Epithelial cell of esophagus (primary cell): ENCODE data around the gene ZNF568.
A peak's percentile ranks its signal among the peaks of the same experiment; 100 is the strongest.

Experiments used
- DNase-seq: peaks from one replicate; pipeline ENCODE4 v3.0.0; 2010; ENCODE audit warnings: low read depth
- H3K4me3 ChIP-seq: 2 replicates; pipeline ENCODE4 v1.5.1; 2011; ENCODE audit warnings: mild to moderate bottlenecking, low read length, control low read depth
- TF ChIP-seq, protein P1 (sequence below): IDR thresholded peaks from 2 replicates; pipeline ENCODE4 v1.5.1; 2011; ENCODE audit warnings: low read depth, mild to moderate bottlenecking, low read length, control low read depth, inconsistent platforms; ENCODE audit not compliant: insufficient read depth; ENCODE audit errors: missing control alignments

Gene ZNF568

DNA sequence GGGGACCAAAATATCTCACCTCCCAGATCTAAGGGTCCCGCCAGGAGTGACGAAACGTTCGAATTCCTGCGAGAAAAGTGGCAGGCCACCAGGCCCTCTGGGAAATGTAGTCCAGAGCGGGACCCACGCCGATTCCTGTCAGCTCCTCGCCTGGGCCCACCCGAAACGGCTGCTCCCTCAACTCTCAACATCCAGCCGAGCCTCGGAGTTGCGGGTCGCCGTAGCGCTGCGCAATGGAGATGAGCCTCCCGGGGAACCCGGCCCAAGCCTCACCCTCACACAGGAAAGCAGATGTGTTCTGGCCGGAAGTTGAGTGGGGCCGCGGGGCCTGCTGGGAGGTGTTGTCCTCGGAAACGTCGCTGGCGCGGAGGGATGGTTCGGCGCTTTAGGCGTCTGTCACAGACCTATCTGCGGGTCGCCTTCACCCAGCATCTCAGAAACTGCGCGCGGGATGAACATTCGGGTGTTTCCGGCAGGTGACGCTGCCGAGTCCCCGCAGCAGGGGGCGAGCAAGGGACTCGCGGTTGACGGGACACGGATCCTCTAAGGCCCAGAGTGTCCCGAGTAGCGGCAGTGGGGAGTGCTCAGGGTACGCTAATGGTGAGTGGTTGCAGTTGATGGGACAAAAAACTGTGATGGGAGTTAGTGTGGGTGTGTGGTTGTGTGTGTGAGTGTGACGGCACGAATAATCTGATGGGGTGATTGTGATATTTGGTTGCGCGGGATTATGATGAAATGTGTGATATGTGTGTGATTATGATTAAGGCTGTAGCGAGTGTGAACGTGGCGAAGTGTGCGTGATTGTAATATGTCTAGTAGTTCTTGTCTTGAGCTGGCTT is at the start of gene ZNF568, which contains the start of gene ZNF829:
TSS of gene ZNF568 (plus strand) at position 341 of the 839 bp plus-strand sequence. CDS start 6,439 bp downstream, outside the sequence.
TSS of gene ZNF829 (minus strand) at position 300 of the 839 bp plus-strand sequence. CDS start 1,124 bp downstream, outside the sequence.
- DNase-seq: peak; percentile 91
- TF ChIP-seq, protein P1, sequence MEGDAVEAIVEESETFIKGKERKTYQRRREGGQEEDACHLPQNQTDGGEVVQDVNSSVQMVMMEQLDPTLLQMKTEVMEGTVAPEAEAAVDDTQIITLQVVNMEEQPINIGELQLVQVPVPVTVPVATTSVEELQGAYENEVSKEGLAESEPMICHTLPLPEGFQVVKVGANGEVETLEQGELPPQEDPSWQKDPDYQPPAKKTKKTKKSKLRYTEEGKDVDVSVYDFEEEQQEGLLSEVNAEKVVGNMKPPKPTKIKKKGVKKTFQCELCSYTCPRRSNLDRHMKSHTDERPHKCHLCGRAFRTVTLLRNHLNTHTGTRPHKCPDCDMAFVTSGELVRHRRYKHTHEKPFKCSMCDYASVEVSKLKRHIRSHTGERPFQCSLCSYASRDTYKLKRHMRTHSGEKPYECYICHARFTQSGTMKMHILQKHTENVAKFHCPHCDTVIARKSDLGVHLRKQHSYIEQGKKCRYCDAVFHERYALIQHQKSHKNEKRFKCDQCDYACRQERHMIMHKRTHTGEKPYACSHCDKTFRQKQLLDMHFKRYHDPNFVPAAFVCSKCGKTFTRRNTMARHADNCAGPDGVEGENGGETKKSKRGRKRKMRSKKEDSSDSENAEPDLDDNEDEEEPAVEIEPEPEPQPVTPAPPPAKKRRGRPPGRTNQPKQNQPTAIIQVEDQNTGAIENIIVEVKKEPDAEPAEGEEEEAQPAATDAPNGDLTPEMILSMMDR: peak; percentile 69
- peak within 1 kb of the TSS; percentile 91 for H3K4me3 ChIP-seq

DNA sequence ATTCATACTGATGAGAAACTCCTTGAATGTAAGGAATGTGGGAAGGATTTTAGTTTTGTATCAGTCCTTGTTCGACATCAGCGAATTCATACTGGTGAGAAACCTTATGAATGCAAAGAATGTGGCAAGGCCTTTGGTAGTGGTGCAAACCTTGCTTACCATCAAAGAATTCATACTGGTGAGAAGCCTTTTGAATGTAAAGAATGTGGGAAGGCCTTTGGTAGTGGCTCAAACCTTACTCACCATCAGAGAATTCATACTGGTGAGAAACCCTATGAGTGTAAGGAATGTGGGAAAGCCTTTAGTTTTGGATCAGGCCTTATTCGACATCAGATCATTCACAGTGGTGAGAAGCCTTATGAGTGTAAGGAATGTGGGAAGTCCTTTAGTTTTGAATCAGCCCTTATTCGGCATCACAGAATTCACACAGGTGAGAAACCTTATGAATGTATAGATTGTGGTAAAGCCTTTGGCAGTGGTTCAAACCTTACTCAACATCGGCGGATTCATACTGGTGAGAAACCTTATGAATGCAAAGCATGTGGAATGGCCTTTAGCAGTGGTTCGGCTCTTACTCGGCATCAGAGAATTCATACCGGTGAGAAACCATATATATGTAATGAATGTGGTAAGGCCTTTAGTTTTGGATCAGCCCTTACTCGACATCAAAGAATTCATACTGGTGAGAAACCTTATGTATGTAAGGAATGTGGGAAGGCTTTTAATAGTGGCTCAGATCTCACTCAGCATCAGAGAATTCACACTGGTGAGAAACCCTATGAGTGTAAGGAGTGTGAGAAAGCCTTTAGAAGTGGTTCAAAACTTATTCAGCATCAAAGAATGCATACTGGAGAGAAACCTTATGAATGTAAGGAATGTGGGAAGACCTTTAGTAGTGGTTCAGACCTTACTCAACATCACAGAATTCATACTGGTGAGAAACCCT is 38.9 kb upstream of the ZNF568 start:
- TF ChIP-seq, protein P1: no peak
- H3K4me3 ChIP-seq: no peak overlapping the region
- DNase-seq: no peak

DNA sequence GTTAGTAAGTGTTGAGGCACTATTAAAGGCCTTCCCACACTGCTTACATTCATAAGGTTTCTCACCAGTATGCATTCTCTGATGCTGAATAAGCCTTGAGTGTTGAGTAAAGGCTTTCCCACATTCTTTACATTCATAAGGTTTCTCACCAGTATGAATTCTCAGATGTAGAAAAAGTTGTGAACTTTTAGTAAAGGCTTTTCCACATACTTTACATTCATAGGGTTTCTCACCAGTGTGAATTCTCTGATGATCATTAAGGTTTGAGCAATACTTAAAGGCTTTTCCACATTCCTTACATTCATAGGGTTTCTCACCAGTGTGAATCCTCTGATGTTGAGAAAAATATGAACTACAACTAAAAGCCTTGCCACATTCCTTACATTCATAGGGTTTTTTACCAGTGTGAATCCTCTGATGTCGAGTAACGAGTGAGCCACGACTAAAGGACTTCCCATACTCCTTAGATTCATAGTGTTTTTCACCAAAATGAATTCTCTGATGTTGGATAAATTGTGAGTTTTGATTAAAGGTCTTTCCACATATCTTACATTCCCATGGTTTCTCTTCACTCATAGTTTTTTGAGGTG is 24.3 kb upstream of the ZNF568 start:
- no peak overlapping the region for H3K4me3 ChIP-seq
- TF ChIP-seq, protein P1: no peak
- no peak for DNase-seq

DNA sequence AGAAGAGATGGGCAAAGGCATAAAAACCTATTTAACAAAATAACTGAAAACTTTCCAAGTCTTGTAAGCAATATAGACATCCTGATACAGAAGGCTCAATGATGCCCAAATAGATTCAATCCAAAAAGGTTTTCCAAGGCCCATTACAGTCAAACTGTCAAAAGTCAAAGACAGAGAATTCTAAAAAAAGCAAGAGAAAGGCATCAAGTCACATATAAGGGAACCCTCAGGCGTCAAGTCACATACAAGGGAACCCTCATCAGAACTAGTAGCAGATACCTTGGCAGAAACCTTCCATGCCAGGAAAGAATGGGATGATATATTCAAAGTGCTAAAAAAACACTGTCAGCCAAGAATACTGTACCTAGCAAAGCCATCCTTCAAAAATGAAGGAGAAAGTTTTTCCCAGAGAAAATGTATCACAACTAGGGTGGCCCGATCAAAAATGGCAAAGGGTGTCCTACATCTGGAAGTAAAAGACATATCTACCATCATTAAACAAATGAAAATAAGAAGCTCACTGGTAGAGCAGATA is 21.2 kb upstream of the ZNF568 start:
- TF ChIP-seq, protein P1: no peak
- no peak for DNase-seq
- H3K4me3 ChIP-seq: no peak overlapping the region

DNA sequence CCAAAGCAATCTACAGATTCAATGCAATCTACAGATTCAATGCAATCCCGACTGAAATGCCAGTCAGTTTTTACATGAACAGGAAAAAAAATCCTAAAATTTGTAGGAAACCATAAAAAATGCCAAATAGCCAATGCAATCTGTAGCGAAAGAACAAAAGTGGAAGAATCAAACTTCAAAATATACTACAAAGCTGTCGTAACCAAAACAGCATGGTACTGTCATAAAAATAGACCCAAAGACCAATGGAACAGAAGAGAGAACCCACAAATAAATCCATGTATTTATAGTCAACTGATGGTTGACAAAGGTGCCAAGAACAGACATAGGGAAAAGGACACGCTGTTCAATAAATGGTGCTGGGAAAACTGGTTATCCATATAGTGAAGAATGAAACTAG is 17.7 kb upstream of the ZNF568 start:
- no peak overlapping the region for H3K4me3 ChIP-seq
- no peak for DNase-seq
- TF ChIP-seq, protein P1: no peak

DNA sequence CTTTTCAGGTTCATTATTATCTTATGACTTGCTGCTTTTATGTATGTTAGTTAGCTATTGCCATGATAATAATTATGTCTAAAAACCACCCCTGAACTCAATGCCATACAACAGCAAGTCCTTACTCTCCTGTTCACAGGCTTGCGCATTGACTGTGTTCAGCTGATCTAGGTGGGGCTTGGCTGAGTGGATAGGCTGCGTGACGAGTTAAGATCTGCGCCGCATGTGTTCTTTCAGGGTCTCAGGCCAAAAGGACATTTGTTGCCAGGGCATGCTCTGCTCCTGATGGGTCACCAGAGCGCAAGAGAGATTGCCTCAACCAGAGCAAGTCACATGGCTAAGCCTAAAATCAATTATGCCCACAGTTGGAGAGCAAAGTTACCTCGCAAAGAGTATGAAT is 859 bp downstream of the ZNF568 start:
- peak; percentile 38 for DNase-seq
- TF ChIP-seq, protein P1: no peak
- peak overlapping the region; percentile 91 for H3K4me3 ChIP-seq
